Spinal cord (tissue), 10 donors: Measurements from ENCODE around the gene MACC1. TPM values are rescaled to one million over a fixed set of nuclear protein-coding genes. Genes with fewer than 3 reads are reported as not detected.

Source experiments
- DNase-seq, 6 donors: peaks; one replicate each; pipeline versions ENCODE4 v3.0.0 to v3.0.0-alpha.2; 2013 to 2015; ENCODE audit warnings: low spot score in 6 of 6, low read depth in 4 of 6
- H3K27ac ChIP-seq: one replicate; pipeline ENCODE4 v1.5.1; 2013; ENCODE audit warnings: low read depth, low read length, control low read depth
- H3K27me3 ChIP-seq: one replicate; pipeline ENCODE4 v1.6.1; 2013; ENCODE audit warnings: low read length; ENCODE audit not compliant: control insufficient read depth, insufficient read depth
- H3K36me3 ChIP-seq: one replicate; pipeline ENCODE4 v1.6.1; 2013; ENCODE audit warnings: low read length; ENCODE audit not compliant: control insufficient read depth, insufficient read depth
- H3K4me1 ChIP-seq: one replicate; pipeline ENCODE4 v1.6.1; 2013; ENCODE audit warnings: low read length; ENCODE audit not compliant: control insufficient read depth, insufficient read depth
- H3K4me3 ChIP-seq: one replicate; pipeline ENCODE4 v1.5.1; 2013; ENCODE audit warnings: low read depth, low read length, control low read depth
- H3K9me3 ChIP-seq: one replicate; pipeline ENCODE4 v1.6.1; 2013; ENCODE audit warnings: low read length; ENCODE audit not compliant: control insufficient read depth, insufficient read depth
- WGBS: methylation state at CpG from one replicate; pipeline ENCODE4 v1.1.5; 2013; ENCODE audit warnings: missing lambda C conversion rate; ENCODE audit not compliant: insufficient coverage; 5-methylcytosine and 5-hydroxymethylcytosine counted together
- polyA plus RNA-seq, 2 donors: library from polyadenylated mRNA; unstranded; fragments of 120-200 nt; gene quantifications; one replicate each; pipeline ENCODE4 v1.2.1, GENCODE V29; 2013; ENCODE audit not compliant: insufficient read length in 2 of 2
- total RNA-seq, 2 donors: library from RNA; depleted of rRNA in 1 of 2; stranded (reverse); fragments of 120-200 nt in 1 of 2; fragments of >200 nt in 1 of 2; gene quantifications; one replicate each; pipeline versions ENCODE4 v1.2.3 to v1.2.4, GENCODE V29; 2013 to 2014
- donor health status: healthy.

The MACC1 gene
- total and polyA plus RNA-seq, 4 donors, result 0.14 to 0.28 (median 0.18) TPM

- WGBS, result 40% methylated on average over 1 of the region's 3 CpGs
- Histone ChIP-seq H3K27ac (no peak overlapping the region), H3K4me1 (no peaks in the 10 kb centered on the region), H3K4me3 (no peak overlapping the region), H3K9me3 (no peaks in the 10 kb centered on the region), H3K27me3 (no peaks in the 10 kb centered on the region), H3K36me3 (no peaks in the 10 kb centered on the region)
- no peak for DNase-seq
These were observed 24.2 kb upstream of the MACC1 start for GRCh38 chr7:20241194-20241910.

GRCh38 chr7:20240080-20240926 is 23.1 kb upstream of the MACC1 start:
- H3K4me1 ChIP-seq, result no peaks in the 10 kb centered on the region
- no peak overlapping the region for H3K27ac ChIP-seq
- no peak overlapping the region for H3K4me3 ChIP-seq
- no peak for DNase-seq
- WGBS, result 82% methylated on average over 6 of the region's 9 CpGs
- H3K36me3 ChIP-seq, result no peaks in the 10 kb centered on the region
- H3K9me3 ChIP-seq, result no peaks in the 10 kb centered on the region
- no peaks in the 10 kb centered on the region for H3K27me3 ChIP-seq

GRCh38 chr7:20238754-20239324 is 21.7 kb upstream of the MACC1 start:
- 62% methylated on average over 3 of the region's 7 CpGs for WGBS

DNA sequence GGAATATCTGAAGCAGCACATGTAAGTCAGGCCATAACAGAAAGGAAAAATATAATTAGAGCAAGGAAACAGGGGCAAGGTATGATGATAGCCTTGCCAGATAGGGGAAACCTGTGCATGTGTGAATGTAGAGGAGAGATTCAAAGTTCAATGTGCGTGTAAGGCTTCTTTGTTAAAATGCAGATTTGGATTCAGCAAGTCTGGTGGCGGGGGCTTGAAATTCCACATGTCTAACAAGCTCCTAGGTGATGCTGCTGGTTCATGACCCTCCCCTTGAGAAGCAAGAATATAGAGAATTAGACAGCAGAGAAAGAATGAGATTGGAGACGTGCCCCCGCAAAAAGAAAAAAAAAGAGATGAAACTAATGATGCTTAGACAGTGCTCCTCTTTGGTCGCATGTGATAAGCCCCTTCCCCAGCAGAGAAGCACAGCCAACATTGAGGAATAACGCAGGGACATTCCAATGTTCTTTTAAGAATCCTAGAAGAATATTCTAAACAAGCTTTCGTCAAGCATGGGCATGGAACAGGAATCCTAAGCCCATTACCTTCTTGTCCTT is 21.1 kb upstream of the MACC1 start:
- WGBS, result 57% methylated on average over 7 of the region's 7 CpGs
- no peak overlapping the region for H3K4me3 ChIP-seq
- H3K4me1 ChIP-seq, result no peaks in the 10 kb centered on the region
- DNase-seq, result no peak
- H3K9me3 ChIP-seq, result no peaks in the 10 kb centered on the region
- no peak overlapping the region for H3K27ac ChIP-seq
- no peaks in the 10 kb centered on the region for H3K36me3 ChIP-seq
- H3K27me3 ChIP-seq, result no peaks in the 10 kb centered on the region

More at GRCh38 chr7:20238754-20239324, 21.7 kb upstream of the MACC1 start:
- no peak overlapping the region for H3K4me3 ChIP-seq
- no peaks in the 10 kb centered on the region for H3K27me3 ChIP-seq
- no peak for DNase-seq
- H3K27ac ChIP-seq, result no peak overlapping the region
- no peaks in the 10 kb centered on the region for H3K9me3 ChIP-seq
- no peaks in the 10 kb centered on the region for H3K4me1 ChIP-seq
- no peaks in the 10 kb centered on the region for H3K36me3 ChIP-seq

DNA sequence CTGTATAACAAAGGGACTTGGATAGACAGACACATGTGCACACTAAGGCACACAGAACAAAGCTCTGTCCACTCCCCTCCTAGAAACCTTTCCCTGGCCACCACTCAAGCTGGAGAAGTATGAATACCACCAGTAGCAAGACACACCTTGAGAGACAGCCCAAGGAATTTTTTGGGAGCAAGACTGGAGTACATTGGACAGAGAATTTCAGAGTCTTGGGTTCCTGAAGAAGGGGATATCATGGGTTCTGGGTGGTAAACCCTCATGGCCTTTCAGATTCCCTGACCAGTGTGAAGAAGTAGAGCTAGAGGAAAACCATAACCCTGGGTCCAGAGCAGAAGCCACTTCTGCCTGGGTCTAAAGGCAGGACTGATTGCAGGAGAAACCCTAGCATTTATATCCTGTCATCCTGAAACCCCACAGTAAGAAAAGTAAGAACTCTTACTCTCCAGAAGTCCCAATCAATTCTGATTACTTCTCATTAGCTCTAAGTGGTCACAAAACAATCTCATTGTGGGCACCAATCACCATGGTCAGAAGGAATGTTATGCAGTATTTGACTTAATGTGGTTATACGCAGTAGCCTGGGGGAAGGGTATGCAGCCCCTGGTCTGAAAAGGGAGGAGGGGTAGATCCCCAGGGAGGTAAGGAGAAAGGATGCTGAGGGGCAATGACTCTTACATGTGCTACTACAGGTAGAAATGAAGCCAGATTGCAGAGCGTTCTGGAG is 20.4 kb upstream of the MACC1 start:
- Histone ChIP-seq H3K9me3 (no peaks in the 10 kb centered on the region), H3K27me3 (no peaks in the 10 kb centered on the region), H3K4me1 (no peaks in the 10 kb centered on the region), H3K27ac (no peak overlapping the region), H3K36me3 (no peaks in the 10 kb centered on the region), H3K4me3 (no peak overlapping the region)
- DNase-seq, result no peak
- WGBS, result 85% methylated on average over 2 of the region's 2 CpGs

DNA sequence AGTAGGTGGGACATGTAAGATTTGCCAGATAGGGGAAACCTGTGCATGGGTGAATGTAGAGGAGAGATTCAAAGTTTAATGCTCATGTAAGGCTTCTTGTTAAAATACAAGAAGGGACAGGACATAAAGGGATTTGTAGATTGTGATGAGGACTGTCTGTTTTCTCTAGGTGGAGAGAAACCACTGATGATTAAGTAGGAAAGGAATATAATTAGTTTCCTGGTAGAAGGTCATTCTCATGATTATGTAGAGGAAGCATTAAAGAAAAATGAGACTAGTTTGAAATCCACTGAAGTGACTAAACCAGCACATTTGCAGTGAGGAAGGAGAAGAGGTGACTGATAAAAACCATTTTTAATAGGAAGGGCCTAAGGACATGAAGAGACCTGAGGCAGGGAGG is 19.6 kb upstream of the MACC1 start:
- H3K4me1 ChIP-seq, result no peaks in the 10 kb centered on the region
- no peaks in the 10 kb centered on the region for H3K27me3 ChIP-seq
- no peaks in the 10 kb centered on the region for H3K36me3 ChIP-seq
- H3K9me3 ChIP-seq, result no peaks in the 10 kb centered on the region
- DNase-seq, result no peak
- no peak overlapping the region for H3K4me3 ChIP-seq
- no peak overlapping the region for H3K27ac ChIP-seq

DNA sequence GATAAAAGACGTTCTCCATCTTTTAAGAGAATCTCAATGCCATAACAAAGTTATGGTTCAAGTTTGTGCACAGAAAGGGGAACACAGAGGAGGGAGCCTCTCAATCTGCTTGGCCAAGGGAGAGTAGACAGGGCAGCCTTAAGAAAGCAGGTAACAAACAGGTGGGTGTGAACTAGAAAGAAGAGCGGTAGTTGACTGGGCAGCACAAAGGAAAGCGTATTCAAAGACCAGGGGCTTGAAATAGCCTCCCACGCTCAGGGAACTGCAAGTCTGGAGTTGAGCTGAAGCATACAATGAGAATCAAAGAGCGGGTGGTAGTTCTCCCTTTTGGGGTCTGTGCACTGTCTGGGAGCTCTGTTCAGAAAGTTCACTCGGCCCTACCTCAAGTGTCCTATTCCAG is 18.9 kb upstream of the MACC1 start:
- no peak for DNase-seq
- Histone ChIP-seq H3K36me3 (no peaks in the 10 kb centered on the region), H3K9me3 (no peaks in the 10 kb centered on the region), H3K27me3 (no peaks in the 10 kb centered on the region), H3K27ac (no peak overlapping the region), H3K4me1 (no peaks in the 10 kb centered on the region), H3K4me3 (no peak overlapping the region)
- 91% methylated on average over 4 of the region's 6 CpGs for WGBS

DNA sequence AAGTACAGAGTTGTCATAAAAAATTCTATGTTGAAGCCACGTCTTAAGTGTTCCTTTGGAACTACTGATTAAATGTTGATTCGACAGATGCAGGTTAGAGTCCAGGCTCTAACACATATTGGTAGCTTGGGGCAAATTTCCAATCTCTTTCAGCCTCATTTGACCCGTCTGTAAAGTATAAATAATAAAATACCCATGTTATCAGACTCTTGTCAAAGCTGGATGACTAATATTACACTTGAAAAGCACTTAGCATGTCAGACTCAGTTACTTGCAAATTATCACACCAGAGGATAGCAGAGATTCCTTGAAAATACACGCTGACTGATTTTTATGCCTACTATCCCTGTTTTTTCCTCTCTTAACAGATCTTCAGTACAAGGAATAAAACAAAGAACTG is 18.1 kb upstream of the MACC1 start:
- Histone ChIP-seq H3K36me3 (no peaks in the 10 kb centered on the region), H3K4me1 (no peaks in the 10 kb centered on the region), H3K9me3 (no peaks in the 10 kb centered on the region), H3K27ac (no peak overlapping the region), H3K27me3 (no peaks in the 10 kb centered on the region), H3K4me3 (no peak overlapping the region)
- DNase-seq, result peak in 1 of 6 donors; percentile 28
- WGBS, result 70% methylated on average over 2 of the region's 4 CpGs

DNA sequence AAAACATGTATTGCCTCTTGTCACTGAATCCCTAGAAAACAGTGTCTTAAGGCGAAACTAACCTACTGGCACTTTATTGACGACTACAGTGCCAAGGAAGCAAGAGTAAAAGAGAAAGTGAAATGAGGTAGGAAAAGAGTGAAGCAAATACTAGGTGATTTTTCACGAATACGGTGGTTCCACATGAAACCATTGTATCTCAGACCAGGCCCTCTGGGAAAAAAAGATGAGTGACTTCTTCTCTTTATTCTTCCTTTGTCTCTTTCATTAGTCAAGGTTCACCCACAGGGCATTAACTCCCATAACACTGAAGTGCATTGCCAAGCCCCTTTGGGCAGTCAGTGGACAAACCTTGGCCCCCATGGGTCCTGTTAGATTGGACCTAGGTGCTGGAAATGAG is 16.2 kb upstream of the MACC1 start:
- Histone ChIP-seq H3K36me3 (no peaks in the 10 kb centered on the region), H3K9me3 (no peaks in the 10 kb centered on the region), H3K27ac (no peak overlapping the region), H3K4me3 (no peak overlapping the region), H3K4me1 (no peaks in the 10 kb centered on the region), H3K27me3 (no peaks in the 10 kb centered on the region)
- no peak for DNase-seq
- 83% methylated on average over 1 of the region's 4 CpGs for WGBS
